LoVo (cell line): ENCODE results near the gene SMIM10L2A.
"Not testable (repeated sequence)": the region's sequence is repeated elsewhere in the genome, so short reads cannot be mapped to it uniquely, and the experiment has no call there.

Source experiments
- DNase-seq: peaks from one replicate; pipeline ENCODE4 v3.0.0-alpha.2; 2016; ENCODE audit warnings: low spot score

Gene SMIM10L2A

DNA sequence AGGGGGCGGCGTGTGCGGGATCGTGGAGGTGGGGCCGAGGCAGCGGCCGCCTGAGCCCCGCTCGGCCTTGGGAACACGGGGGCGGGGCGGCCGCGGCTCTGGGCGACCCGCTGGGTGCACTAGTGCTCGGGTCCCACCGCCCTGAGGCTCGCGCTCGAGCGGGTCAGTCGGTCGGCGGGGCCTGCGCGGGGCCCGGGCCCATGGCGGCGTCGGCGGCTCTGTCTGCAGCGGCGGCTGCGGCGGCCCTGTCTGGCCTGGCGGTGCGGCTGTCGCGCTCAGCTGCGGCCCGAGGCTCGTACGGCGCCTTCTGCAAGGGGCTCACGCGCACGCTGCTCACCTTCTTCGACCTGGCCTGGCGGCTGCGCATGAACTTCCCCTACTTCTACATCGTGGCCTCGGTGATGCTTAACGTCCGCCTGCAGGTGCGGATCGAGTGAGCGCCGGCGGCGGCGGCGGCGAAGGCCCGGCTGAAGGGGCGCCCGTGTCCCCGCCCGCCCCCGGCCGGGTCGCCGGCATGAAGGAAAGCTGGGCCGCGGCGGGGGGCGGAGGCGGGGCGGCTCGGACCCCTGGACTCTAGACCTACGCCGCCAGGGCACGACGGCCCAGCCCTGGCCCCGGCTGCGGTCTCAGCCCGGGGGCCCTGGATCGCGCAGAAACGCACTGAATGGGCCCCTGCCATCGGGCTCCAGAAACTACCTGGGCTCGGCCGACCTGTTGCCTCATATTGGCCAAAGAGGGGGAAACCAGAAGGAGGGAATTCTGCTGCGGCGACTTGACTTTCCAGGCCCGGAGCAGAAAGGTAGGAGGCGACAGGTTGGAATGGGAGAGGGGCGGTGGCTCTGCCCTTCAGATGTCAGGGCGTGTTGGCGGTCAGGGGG lies at the start of gene SMIM10L2A:
SMIM10L2A (plus strand) TSS at position 13 of the 878 bp plus-strand sequence; CDS start at position 201, 188 bp downstream.
- DNase-seq, result no peak

DNA sequence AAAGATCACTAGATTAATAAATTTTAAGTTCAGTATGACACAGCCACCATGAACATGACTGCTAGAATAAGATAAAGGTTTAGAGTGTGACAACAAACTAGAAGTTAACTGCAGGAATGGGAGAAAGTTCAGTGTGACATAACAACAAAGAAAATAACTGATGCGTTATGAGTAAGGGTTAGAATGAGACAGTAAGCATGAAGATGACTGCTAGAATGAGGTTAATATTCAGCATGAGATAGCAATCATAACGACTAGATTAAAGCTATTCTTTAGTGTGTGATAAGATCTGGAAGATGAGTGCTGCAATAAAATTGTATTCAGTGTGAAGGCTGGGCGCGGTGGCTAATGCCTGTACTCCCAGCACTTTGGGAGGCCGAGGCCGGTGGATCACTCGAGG lies 48.4 kb upstream of the SMIM10L2A start:
- DNase-seq, result no peak

DNA sequence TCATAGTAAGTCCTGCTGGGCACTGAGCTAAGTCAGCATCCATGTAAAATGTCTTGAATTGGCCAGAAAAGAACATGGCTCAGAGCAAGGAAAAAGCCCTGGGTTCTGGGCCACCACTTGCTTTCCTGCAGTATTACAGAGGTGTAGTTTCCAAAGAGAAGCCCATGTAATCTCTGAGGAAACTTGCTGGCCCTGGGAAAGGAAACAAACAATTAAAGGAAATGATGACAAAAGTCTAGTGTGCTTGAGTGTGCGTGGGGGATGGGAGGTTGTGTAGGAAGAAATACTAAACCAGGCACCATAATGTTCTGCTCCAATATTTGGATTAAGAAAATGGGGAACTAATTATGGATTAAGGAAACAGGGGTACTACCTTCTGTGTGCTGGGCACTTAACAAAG lies 39.5 kb upstream of the SMIM10L2A start:
- no peak for DNase-seq

DNA sequence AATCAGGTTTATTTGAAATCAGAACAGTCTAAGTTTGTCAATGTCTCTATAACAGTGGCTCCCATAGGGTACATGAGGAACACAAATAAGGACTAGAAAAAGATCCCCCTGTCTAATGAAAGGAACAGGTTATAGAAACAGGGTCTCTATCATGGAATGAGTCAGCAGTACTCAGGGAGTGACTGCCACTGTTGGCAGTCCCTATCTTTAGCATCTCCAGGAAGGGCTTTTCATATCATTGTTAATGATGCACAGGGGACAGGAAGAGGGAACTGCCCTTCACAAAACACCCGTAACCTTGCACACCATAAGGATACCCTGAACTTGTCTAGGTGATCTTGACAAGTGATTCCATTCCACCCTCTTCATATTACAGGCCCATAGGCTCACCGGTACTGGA lies 38.5 kb upstream of the SMIM10L2A start:
- no peak for DNase-seq

DNA sequence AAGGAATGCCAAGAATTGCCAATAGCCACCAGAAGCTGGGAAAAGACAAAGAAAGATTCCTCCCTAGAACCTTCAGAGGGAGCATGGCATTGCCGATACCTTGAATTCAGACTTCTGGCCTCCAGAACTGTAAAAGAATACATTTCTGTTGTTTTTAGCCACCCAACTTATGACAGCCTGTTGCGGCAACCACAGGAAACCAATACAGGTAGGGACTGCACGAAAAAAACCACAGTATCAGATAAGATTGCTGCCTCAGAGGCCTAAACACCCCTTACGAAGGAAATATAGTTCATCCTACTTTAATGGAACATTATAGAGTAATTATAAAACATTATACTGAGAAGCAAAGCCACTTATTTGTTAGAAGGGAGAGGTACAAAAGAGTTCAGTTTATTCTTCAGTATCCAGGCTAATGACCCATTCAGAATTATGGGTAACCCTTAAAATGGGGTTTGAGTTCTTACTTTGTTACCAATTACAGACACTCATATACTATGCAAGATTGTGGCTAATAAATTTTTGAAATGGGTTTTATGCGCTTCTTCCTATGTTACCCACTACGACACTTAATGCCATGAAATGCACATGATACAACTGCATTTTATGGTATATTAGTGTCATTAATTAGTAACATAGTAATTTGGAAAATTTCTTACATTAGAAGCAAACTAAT lies 37.4 kb upstream of the SMIM10L2A start:
- DNase-seq, result no peak

- no peak for DNase-seq
These were observed 32.9 kb upstream of the SMIM10L2A start for GRCh38 chrX:135388841-135389240.

DNA sequence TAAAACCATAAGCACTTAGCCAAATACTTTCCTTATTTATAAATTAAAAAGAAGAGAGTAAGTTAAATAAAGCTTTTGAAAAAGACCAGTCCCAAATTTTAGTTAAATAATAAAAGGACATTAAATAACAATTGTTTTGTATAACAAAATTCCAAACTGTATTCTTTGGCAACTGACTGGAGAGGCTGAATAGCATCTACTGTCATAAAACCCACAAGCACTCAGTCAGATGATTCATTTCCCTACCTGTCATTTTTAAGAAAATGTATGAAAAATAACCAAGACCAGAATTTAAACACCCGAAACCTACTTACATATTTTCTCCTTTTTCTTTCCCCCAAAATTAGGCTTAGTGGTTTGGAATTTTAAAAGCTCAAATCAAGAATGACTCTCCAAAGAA lies 32.5 kb upstream of the SMIM10L2A start:
- DNase-seq, result no peak

DNA sequence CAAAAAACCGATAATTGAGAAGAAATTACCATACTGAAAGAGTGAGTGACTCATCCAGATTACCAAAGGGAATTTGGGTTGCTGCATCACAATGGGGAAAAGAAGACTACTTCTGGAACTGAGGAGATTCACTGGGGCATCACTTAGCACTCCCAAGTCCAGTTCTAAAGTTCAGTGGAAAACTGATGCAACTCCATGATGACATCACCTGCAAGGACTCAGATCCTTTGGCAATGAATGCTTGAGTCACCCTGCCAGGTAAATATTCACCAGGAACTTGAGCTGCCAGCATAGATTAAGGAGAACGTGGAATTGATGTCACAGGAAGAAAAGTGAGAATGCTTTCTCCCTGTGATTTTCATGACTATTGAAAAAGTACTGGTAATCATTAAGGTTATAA lies 32.0 kb upstream of the SMIM10L2A start:
- peak; percentile 43 for DNase-seq

DNA sequence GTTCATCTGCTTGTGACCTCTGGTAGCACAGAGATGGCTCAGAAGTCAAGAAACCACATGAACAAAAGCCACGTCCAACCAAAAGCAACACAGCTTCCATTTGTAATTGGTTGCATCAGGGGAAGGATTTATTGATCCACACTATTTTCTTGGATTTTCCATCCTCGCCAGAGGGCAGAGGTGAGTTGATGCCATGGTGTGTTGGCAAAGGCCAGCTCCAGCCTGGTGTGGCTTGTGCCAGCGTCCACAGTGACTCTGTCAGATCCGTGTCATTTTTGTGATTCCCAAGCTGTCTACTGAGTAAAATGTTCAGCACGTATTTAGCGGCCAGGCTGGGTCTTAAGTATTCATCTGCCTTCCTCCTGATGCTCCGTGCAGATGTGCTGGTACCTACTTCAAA lies 30.0 kb upstream of the SMIM10L2A start:
- DNase-seq, result no peak

- DNase-seq, result no peak
These were observed 28.7 kb upstream of the SMIM10L2A start for GRCh38 chrX:135393051-135393450.

GRCh38 chrX:135395064-135395463 lies 26.7 kb upstream of the SMIM10L2A start:
- DNase-seq, result no peak

GRCh38 chrX:135396109-135396508 lies 25.6 kb upstream of the SMIM10L2A start:
- DNase-seq, result no peak

DNA sequence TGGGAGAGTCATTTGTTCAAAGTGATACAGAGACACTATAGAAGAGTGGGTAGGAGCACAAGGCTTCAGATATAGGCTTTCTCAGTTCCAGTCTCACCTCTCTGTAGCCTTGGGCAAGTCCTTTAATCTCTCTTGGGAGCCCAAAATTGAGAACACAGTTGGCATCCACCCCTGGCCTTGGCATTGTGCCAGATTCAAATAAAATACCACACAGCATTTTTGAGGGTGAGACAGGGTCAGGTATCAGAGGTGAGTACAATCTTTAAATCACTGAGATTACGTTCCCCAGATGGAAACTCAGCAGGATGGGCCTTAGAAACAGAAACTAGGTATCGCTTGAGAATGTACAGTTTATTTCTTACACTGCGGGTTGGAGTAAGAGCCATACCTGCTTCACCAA lies 25.2 kb upstream of the SMIM10L2A start:
- DNase-seq, result no peak

- no peak for DNase-seq
These were observed 24.1 kb upstream of the SMIM10L2A start for GRCh38 chrX:135397652-135398051.

GRCh38 chrX:135403374-135403773 lies 18.4 kb upstream of the SMIM10L2A start:
- no peak for DNase-seq

DNA sequence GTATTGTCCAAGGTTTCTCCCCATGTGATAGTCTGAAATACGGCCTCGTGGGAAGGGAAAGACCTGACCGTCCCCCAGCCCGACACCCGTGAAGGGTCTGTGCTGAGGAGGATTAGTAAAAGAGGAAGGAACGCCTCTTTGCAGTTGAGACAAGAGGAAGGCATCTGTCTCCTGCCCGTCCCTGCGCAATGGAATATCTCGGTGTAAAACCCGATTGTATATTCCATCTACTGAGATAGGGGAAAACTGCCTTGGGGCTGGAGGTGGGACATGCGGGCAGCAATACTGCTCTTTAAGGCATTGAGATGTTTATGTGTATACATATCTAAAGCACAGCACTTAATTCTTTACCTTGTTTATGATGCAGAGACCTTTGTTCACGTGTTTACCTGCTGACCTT lies 15.3 kb upstream of the SMIM10L2A start:
- DNase-seq, result not testable (repeated sequence)

- DNase-seq, result no peak
These were observed 12.9 kb upstream of the SMIM10L2A start for GRCh38 chrX:135408794-135409193.

- no peak for DNase-seq
These were observed 10.7 kb upstream of the SMIM10L2A start for GRCh38 chrX:135410861-135411627.

- no peak for DNase-seq
These were observed 9.9 kb upstream of the SMIM10L2A start for GRCh38 chrX:135411893-135412292.

DNA sequence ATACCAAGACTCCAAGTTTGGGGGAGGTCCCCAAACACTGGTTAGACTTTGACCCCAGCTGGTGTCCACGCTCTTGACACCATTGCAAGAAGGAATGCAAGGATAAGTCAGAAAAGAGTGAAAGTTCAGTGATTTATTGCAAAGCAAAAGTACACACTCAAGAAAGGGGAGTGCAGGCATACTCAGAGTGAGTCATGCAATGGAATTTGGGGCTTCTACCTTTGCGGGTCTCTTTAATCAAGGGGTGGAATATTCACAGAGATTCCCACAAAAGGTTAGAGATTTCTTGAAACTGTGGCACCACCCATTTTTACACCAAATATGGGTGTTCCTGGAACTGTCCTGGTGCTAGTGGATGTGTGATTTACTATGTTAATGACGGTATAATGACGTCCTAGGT lies 5.2 kb upstream of the SMIM10L2A start:
- peak; percentile 16 for DNase-seq

GRCh38 chrX:135420831-135421230 lies 913 bp upstream of the SMIM10L2A start:
- no peak for DNase-seq

DNA sequence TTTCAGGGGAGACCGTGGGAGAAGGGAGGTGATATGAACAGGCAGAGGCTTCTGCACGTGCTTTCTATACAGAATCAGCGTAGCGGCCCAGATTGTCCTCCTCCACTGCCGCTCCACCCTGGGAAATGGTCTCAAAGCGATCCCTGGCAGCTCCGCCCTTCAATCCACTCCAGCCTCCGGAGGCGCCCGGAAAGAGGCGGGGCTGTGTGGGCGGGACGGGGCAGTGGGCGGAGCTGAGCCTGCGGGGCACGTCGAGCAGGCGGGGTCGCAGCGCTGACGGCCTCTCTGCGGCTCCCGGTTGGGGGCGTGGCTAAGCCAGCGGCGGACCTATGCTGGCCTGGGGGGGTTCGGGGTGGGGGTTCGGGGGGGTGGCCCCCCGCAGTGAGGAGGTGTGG lies 210 bp upstream of the SMIM10L2A start:
- DNase-seq, result peak; percentile 74

- DNase-seq, result not testable (repeated sequence)
These were observed 1.0 kb downstream of the SMIM10L2A start for GRCh38 chrX:135422810-135423168.
